Glomerular visceral epithelial cell (primary cell): ENCODE results near the gene ODF2.
"Not testable (repeated sequence)": the region's sequence is repeated elsewhere in the genome, so short reads cannot be mapped to it uniquely, and the experiment has no call there.

Experiments used
- DNase-seq: peaks from one replicate; pipeline ENCODE4 v3.0.0-alpha.2; 2016; ENCODE audit errors: extremely low spot score

The ODF2 gene

DNA sequence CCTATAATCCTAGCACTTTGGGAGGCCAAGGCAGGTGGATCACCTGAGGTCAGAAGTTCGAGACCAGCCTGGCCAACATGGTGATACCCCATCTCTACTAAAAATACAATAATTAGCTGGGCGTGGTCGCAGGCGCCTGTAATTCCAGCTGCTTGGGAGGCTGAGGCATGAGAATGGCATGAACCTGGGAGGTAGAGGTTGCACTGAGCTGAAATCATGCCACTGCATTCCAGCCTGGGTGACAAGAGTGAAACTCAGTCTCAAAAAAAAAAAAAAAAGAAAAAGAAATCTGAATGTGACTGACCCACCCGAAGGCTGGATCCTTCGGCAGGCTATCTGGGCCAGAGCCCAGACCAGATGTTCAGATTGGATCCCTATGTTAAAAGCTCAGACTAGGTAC lies 32.5 kb upstream of the ODF2 start:
- not testable (repeated sequence) for DNase-seq

- no peak for DNase-seq
These were observed 31.5 kb upstream of the ODF2 start for GRCh38 chr9:128424268-128424780.

GRCh38 chr9:128428644-128429512 lies 26.9 kb upstream of the ODF2 start:
- no peak for DNase-seq

- no peak for DNase-seq
These were observed 26.2 kb upstream of the ODF2 start for GRCh38 chr9:128429513-128430086.

DNA sequence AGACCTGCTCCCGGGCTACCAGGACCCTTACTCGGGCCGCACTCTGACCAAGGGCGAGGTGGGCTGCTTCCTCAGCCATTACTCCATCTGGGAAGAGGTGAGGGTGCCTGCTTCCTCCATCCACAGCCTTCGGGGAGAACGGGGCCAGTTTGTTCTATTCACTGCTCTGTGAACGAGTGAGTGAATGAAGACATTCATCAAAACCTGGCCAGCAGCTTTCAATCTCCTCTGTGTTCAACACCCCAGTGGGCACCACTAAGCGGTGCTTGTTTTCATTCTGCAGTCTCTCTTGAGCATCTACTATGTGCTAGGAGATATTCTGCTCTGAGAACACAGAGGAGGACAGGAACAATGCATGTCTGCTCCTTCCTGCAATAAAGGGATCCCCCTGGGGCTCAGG lies 24.6 kb upstream of the ODF2 start:
- no peak for DNase-seq

DNA sequence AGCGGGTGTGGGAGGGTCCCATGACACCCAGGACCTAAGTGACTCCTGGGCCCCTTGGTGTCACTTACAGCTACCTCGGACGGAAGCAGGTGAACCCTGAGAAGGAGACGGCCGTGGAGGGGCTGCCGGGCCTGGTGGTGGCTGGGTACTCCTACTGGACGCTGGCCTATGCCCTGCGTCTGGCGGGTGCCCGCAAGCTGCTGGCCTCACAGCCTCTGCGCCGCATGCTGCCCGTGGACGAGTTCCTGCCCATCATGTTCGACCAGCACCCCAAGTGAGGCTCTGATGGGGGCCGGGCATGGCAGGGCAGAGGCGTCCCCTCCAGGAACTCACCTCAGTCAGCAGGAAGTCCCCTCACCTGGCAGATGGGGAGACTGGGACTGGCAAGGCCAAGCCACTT lies 21.5 kb upstream of the ODF2 start:
- DNase-seq = no peak

DNA sequence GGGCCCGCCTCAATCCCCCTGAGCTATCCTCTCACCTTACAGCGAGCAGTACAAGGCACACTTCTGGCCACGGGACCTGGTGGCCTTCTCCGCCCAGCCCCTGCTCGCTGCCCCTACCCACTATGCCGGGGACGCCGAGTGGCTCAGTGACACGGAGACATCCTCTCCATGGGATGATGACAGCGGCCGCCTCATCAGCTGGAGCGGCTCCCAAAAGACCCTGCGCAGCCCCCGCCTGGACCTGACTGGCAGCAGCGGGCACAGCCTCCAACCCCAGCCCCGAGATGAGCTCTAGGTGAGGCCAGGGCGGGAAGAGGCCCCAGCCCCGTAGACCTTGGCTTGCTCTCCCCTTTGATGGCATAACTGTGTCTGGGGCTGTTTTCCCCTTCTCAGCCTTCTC lies 20.2 kb upstream of the ODF2 start:
- DNase-seq = no peak

- DNase-seq = peak; percentile 83
These were observed 17.3 kb upstream of the ODF2 start for GRCh38 chr9:128438343-128439109.

DNA sequence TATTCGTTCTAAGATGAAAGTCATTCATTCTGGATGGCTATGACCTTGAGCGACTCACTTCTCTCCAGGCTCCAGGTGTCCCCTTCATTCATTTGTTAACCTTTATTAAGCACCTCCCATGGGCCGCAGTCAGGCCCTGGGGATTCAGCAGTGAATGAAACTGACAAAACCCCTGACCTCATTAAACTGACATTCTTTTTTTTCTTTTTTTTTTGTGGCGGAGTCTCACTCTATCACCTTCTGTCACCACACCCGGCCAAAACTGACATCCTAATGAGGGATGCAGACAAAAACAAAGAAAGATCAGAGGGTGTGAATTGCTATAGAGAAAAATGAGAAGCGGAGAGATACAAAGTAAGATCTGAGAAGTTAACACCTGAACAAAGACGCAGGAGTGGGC lies 16.5 kb upstream of the ODF2 start:
- DNase-seq = no peak

GRCh38 chr9:128442150-128442549 lies 13.7 kb upstream of the ODF2 start:
- no peak for DNase-seq

GRCh38 chr9:128446505-128446904 lies 9.3 kb upstream of the ODF2 start:
- not testable (repeated sequence) for DNase-seq

DNA sequence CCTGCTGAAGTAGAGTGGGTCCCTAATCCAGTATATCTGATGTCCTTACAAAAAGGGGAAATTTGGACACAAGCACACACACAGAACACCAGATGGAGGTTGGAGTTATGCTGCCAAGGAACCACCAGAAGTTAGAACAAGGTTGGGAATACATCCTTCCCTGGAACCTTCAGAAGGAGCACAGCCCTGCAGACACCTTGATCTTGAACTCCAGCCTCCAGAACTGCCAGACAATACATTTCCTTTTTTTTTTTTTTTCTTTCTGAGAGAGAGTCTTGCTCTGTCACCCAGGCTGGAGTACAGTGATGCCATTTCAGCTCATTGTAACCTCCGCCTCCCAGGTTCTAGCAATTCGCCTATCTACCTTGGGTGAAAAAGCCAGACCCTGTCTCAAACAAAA lies 7.1 kb upstream of the ODF2 start:
- no peak for DNase-seq

DNA sequence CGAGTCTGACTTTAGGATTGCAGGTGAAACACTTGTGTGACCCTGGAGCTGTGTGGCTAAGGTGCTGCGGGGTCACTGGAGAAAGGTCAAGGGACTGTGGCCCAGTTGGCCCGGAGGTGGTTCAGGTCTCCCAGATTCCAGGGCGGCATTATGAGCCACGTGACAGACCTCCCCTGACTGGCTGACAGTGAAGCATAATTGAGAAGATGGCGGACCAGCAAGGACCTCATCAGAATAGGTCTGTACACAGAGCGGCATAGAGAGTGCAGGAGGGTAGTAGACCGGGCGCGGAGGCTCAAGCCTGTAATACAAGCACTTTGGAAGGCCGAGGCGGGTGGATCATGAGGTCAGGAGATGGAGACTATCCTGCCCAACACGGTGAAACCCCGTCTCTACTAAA lies 815 bp upstream of the ODF2 start:
- no peak for DNase-seq

DNA sequence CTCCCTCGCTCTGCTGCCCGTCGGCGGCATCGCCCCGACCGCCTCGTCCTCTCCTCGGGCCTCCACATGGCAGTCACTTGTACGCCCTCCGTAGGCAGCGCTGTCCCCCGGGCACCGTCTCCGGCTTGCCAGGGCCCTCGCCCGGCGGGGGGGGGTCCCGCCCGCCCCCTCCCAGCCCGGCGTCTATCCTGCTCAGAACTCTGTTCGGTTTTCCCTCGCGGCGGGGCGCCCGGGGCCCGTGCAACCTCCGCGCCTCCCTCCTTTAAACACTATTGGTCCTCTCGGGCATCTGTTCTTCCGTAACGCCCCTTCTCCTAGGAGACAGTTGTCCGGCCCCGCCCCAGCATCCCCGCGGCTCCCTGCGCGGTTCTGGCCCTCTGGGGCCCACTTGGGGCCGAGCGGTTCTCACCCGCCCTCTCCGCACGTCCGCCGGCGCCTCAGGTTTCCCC lies 831 bp downstream of the ODF2 start:
- peak; percentile 72 for DNase-seq

- DNase-seq = no peak
These were observed 1.4 kb downstream of the ODF2 start for GRCh38 chr9:128457207-128457606.

GRCh38 chr9:128459011-128459410 lies 3.2 kb downstream of the ODF2 start:
- no peak for DNase-seq

DNA sequence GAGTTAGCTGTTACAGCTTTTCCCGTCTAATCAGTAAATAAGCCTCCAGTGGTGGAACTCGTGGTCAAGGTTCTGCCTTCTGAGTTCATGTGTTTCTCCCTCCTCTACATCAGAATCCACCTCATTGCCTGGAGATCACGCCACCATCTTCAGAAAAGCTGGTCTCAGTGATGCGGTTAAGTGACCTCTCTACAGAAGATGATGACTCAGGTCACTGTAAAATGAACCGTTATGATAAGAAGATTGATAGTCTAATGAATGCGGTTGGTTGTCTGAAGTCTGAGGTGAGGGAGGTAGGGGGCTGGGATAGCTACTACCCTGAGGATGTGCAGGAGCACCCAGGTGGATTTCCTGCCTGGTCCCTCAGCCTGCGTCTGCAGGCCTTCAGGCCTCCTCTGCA lies 13.3 kb downstream of the ODF2 start:
- no peak for DNase-seq

GRCh38 chr9:128470560-128470959 lies 14.8 kb downstream of the ODF2 start:
- DNase-seq = peak; percentile 51

DNA sequence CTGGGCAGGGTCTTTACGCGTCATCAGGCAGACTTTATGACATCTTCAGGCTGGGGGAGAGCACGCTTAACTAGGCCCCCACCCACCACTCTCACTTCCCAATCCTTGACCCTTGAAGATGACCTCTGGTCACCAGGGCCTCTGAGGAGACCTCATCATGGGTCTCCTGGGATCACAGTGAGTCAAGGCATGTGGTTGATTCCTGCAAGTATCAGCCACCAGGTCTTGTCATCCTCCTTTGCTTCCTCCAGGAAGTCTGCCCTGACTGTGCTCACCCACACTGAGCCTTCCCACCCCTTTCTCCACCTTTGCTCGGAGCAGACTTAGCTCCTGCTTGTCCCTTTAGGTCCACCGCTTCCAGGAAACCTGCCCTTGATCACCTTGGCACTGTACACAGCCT lies 17.3 kb downstream of the ODF2 start:
- DNase-seq = no peak

- DNase-seq = no peak
These were observed 20.1 kb downstream of the ODF2 start for GRCh38 chr9:128475867-128476266.

DNA sequence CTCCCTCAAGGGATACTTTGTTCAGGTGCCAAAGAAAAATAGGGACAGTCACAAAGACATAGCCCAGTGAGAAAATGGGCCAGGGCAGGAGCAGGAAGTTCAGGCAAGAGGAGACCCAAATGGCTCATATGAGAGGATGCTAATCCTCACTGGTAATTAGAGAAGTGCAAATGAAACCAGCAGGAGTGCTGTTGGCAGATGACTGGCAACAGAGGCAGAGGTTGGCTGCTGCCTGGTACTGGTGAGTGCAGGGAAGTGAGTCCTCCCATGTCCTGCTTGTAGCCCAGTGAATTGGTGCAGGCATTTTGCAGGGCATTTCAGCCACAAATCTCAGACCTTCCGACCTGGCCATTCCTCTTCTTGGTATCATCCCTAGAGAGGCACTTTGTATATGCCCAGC lies 23.5 kb downstream of the ODF2 start:
- no peak for DNase-seq

- DNase-seq = no peak
These were observed 25.8 kb downstream of the ODF2 start for GRCh38 chr9:128481561-128481960.

- DNase-seq = no peak
These were observed 26.4 kb downstream of the ODF2 start for GRCh38 chr9:128482186-128482585.
